GM23248 (cell line): ENCODE data around the gene GFRA3.

ENCODE experiments used
- EZH2 ChIP-seq: fragments of 200-600 bp; sonication (generic); IDR thresholded peaks from 2 replicates; pipeline ENCODE4 v1.6.1; 2018; ENCODE audit warnings: antibody characterized with exemption, mild to moderate bottlenecking; ENCODE audit not compliant: insufficient read depth, poor library complexity, severe bottlenecking
- EZH2phosphoT487 ChIP-seq: fragments of 200-600 bp; sonication (generic); IDR thresholded peaks from 2 replicates; pipeline ENCODE4 v1.6.1; 2018; ENCODE audit warnings: antibody characterized with exemption, moderate library complexity, mild to moderate bottlenecking, low read depth; ENCODE audit not compliant: insufficient read depth

DNA sequence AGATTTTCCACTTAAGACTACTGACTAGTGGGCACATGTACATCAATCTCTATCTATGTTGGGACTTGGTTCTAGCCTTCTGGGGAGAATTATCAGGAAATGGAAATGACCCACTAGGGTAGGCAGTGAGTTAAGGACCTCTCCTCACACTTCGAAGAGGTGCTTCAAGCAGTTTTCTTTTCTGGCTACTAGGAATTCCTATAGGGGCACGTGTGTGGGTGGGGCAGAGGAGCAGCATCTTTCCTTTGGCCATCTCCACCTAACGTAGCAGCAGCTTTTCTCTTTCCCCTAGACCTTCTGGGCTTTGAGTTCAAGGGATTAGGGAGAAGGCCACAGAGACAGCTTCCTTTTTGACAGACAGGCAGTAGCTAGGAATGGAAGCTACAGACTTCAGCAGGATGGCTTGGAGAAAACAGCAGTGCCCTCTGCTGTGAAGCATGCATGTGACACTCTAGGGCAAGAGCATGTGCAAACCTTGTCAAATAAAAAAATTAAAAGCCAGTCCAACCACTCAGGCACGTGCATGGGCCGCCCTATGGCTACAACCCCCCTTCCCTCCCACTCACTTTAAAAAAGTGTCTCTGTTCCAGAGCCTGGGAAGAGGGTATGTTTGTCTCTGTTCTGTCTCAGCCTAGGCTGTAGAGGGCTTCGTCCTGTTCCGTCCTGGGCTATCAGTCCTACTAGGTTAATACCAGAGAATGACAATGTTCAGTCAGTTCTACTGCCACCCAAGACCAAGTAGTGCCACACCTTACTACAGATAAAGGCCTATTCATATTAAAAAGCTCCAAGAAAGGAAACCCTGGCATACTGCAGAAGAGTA, 8.7 kb upstream of the GFRA3 start:
- TF ChIP-seq EZH2phosphoT487 (no peak), EZH2 (no peak)
